GM12872 (cell line): ENCODE data around the gene SHE.

ENCODE experiments used
- CTCF ChIP-seq: IDR thresholded peaks from 3 replicates; pipeline ENCODE4 v1.5.1; 2011; ENCODE audit warnings: low read depth, mild to moderate bottlenecking, low read length, moderate library complexity; ENCODE audit not compliant: insufficient read depth

The SHE gene

GRCh38 chr1:154465621-154466195 lies 36.5 kb downstream of the SHE start:
- TF ChIP-seq CTCF = no peak

- TF ChIP-seq CTCF = no peak
Observed at GRCh38 chr1:154463512-154463990, 38.7 kb downstream of the SHE start.

- no peak for TF ChIP-seq CTCF
Observed at GRCh38 chr1:154460695-154461260, 41.4 kb downstream of the SHE start.

- TF ChIP-seq CTCF = no peak
Observed at GRCh38 chr1:154459080-154459479, 43.1 kb downstream of the SHE start.

- no peak for TF ChIP-seq CTCF
Observed at GRCh38 chr1:154456631-154457030, 45.6 kb downstream of the SHE start.

GRCh38 chr1:154454386-154455120 lies 47.7 kb downstream of the SHE start:
- no peak for TF ChIP-seq CTCF

GRCh38 chr1:154453574-154454352 lies 48.4 kb downstream of the SHE start:
- TF ChIP-seq CTCF = no peak
